H1 (cell line): ENCODE results near the gene TNFSF4. TPM values are rescaled to one million over a fixed set of nuclear protein-coding genes. Genes with fewer than 3 reads are reported as not detected.

Experiments used
- CTCF ChIA-PET: fragments of 300-600 bp; sonication (Branson Sonifier 250); formaldehyde crosslinking; loops from one replicate; lab custom pipeline; 2021; ENCODE audit not compliant: partially characterized antibody; lab: Charles Lee
- POLR2A ChIA-PET: fragments of 300-600 bp; sonication (Branson Sonifier 250); formaldehyde crosslinking; loops from one replicate; lab custom pipeline; 2021; ENCODE audit warnings: inconsistent platforms; ENCODE audit not compliant: partially characterized antibody; lab: Charles Lee
- DNase-seq, 2 experiments: peaks; one replicate each; pipeline versions ENCODE4 v3.0.0 to v3.0.0-alpha.2; 2010 to 2022; ENCODE audit warnings: low spot score in 2 of 2, low read depth in 1 of 2, mixed read lengths in 1 of 2
- FAIRE-seq: peaks from 2 replicates; lab custom pipeline; 2011; peaks lifted over from hg19 to GRCh38; lab: Jason Lieb, UNC
- H2AFZ ChIP-seq: 2 replicates; pipeline ENCODE4 v1.8.1; 2012; ENCODE audit warnings: low read length, inconsistent platforms
- H2AK5ac ChIP-seq: 2 replicates; pipeline ENCODE4 v1.6.1; 2013; ENCODE audit warnings: low read depth, low read length
- H2BK120ac ChIP-seq: replicated peaks from 2 replicates; pipeline ENCODE3; 2013; ENCODE audit warnings: low read depth, low read length, inconsistent platforms
- H2BK12ac ChIP-seq: 2 replicates; pipeline ENCODE4 v1.6.1; 2013; ENCODE audit warnings: low read depth, low read length
- H2BK15ac ChIP-seq: 2 replicates; pipeline ENCODE4 v1.6.1; 2013; ENCODE audit warnings: low read length
- H2BK20ac ChIP-seq: 2 replicates; pipeline ENCODE4 v1.6.1; 2013; ENCODE audit warnings: low read length
- H2BK5ac ChIP-seq: 2 replicates; pipeline ENCODE4 v1.6.1; 2013; ENCODE audit warnings: low read depth, low read length
- H3K14ac ChIP-seq: 2 replicates; pipeline ENCODE4 v1.6.1; 2013; ENCODE audit warnings: inconsistent platforms; ENCODE audit not compliant: insufficient read length
- H3K18ac ChIP-seq: 2 replicates; pipeline ENCODE4 v1.6.1; 2013; ENCODE audit warnings: low read length; ENCODE audit errors: extremely low read depth
- H3K23ac ChIP-seq: 2 replicates; pipeline ENCODE4 v1.6.1; 2013; ENCODE audit warnings: inconsistent platforms; ENCODE audit not compliant: insufficient read length
- H3K23me2 ChIP-seq: 2 replicates; pipeline ENCODE4 v1.6.1; 2013; ENCODE audit warnings: low read depth, low read length
- H3K27ac ChIP-seq: 2 replicates; pipeline ENCODE4 v1.6.1; 2011; ENCODE audit warnings: low read depth, low read length, inconsistent platforms
- H3K27me3 ChIP-seq, 4 experiments: replicated peaks in 1 of 4; 1 replicate in 1 of 4; 2 replicates in 3 of 4; pipeline versions ENCODE4 v1.6.1 to v1.8.1; 2011 to 2013; ENCODE audit warnings: low read length in 3 of 4, mild to moderate bottlenecking in 3 of 4, inconsistent platforms in 2 of 4, mixed read lengths in 2 of 4, moderate library complexity in 1 of 4; ENCODE audit not compliant: control insufficient read depth in 3 of 4, insufficient read depth in 3 of 4; ENCODE audit errors: extremely low read depth in 1 of 4
- H3K36me3 ChIP-seq, 4 experiments: 2 replicates each; pipeline versions ENCODE4 v1.6.1 to v1.8.1; 2011 to 2013; ENCODE audit warnings: mild to moderate bottlenecking in 4 of 4, low read length in 3 of 4, moderate library complexity in 2 of 4, control low read depth in 1 of 4, inconsistent platforms in 1 of 4; ENCODE audit not compliant: insufficient read depth in 4 of 4, control insufficient read depth in 2 of 4
- H3K4ac ChIP-seq: replicated peaks from 2 replicates; pipeline ENCODE3; 2013; ENCODE audit warnings: low read length, low read depth, mixed read lengths, inconsistent platforms; ENCODE audit not compliant: insufficient read length
- H3K4me1 ChIP-seq, 4 experiments: replicated peaks in 1 of 4; 1 replicate in 1 of 4; 2 replicates in 3 of 4; pipeline versions ENCODE4 v1.6.1 to v1.8.1; 2011 to 2013; ENCODE audit warnings: low read length in 3 of 4, inconsistent platforms in 2 of 4, mixed read lengths in 1 of 4; ENCODE audit not compliant: insufficient read depth in 4 of 4, control insufficient read depth in 3 of 4
- H3K4me2 ChIP-seq, 2 experiments: 2 replicates each; pipeline versions ENCODE4 v1.6.1 to v1.8.1; 2011 to 2013; ENCODE audit warnings: low read depth in 2 of 2, low read length in 2 of 2, control low read depth in 1 of 2, inconsistent platforms in 1 of 2, mild to moderate bottlenecking in 1 of 2; ENCODE audit not compliant: insufficient read depth in 1 of 2
- H3K4me3 ChIP-seq, 4 experiments: fragments of 200-600, 300-600 bp in 1 of 4; sonication (generic), shearing (Covaris generic), sonication (Bioruptor Twin) in 1 of 4; 2 replicates each; pipeline versions ENCODE4 v1.5.1 to v1.8.1; 2011 to 2016; ENCODE audit warnings: low read length in 4 of 4, low read depth in 3 of 4, control low read depth in 2 of 4, inconsistent platforms in 2 of 4, mild to moderate bottlenecking in 2 of 4, mixed read lengths in 1 of 4, moderate library complexity in 1 of 4; ENCODE audit not compliant: insufficient read depth in 2 of 4; ENCODE audit errors: extremely low read depth in 1 of 4
- H3K56ac ChIP-seq: replicated peaks from 2 replicates; pipeline ENCODE3; 2013; ENCODE audit warnings: low read depth, mild to moderate bottlenecking, mixed read lengths, low read length, inconsistent platforms; ENCODE audit not compliant: insufficient read length
- H3K79me1 ChIP-seq: 2 replicates; pipeline ENCODE4 v1.6.1; 2013; ENCODE audit warnings: low read depth, low read length, control low read depth
- H3K79me2 ChIP-seq, 2 experiments: 2 replicates each; pipeline versions ENCODE4 v1.6.1 to v1.8.1; 2012 to 2013; ENCODE audit warnings: low read length in 2 of 2, mild to moderate bottlenecking in 2 of 2, inconsistent platforms in 1 of 2; ENCODE audit not compliant: insufficient read depth in 2 of 2, control insufficient read depth in 1 of 2
- H3K9ac ChIP-seq, 4 experiments: replicated peaks in 1 of 4; 1 replicate in 1 of 4; 2 replicates in 3 of 4; pipeline versions ENCODE4 v1.6.1 to v1.8.1; 2011 to 2013; ENCODE audit warnings: low read depth in 3 of 4, low read length in 3 of 4, control low read depth in 2 of 4, mild to moderate bottlenecking in 2 of 4, moderate library complexity in 2 of 4, inconsistent platforms in 1 of 4; ENCODE audit errors: extremely low read depth in 1 of 4
- H3K9me3 ChIP-seq, 2 experiments: 2 replicates each; pipeline versions ENCODE4 v1.6.1 to v1.8.1; 2012 to 2013; ENCODE audit warnings: mild to moderate bottlenecking in 2 of 2, moderate library complexity in 2 of 2, control low read depth in 1 of 2, inconsistent platforms in 1 of 2, low read depth in 1 of 2, low read length in 1 of 2, mixed read lengths in 1 of 2; ENCODE audit not compliant: insufficient read depth in 2 of 2
- H4K20me1 ChIP-seq, 2 experiments: replicated peaks in 1 of 2; 2 replicates each; pipeline versions ENCODE3 to v1.8.1; 2011 to 2013; ENCODE audit warnings: inconsistent platforms in 2 of 2, low read length in 2 of 2, mild to moderate bottlenecking in 1 of 2; ENCODE audit not compliant: insufficient read depth in 2 of 2, control insufficient read depth in 1 of 2
- H4K5ac ChIP-seq: 2 replicates; pipeline ENCODE4 v1.6.1; 2013; ENCODE audit warnings: low read length, low read depth, mixed read lengths, inconsistent platforms; ENCODE audit not compliant: insufficient read length
- H4K8ac ChIP-seq: 2 replicates; pipeline ENCODE4 v1.8.0; 2013; ENCODE audit warnings: mild to moderate bottlenecking, moderate library complexity, low read length, inconsistent platforms; ENCODE audit not compliant: insufficient read depth; ENCODE audit errors: extremely low read depth
- H4K91ac ChIP-seq: replicated peaks from 2 replicates; pipeline ENCODE3; 2013; ENCODE audit warnings: low read length, mixed read lengths, inconsistent platforms; ENCODE audit not compliant: insufficient read length
- ASH2L ChIP-seq: fragments of 200-600, 300-600 bp; sonication (generic); IDR thresholded peaks from one replicate; pipeline ENCODE4 v1.7.1; 2017; ENCODE audit warnings: low read length
- BRCA1 ChIP-seq: IDR thresholded peaks from 2 replicates; pipeline ENCODE4 v1.6.1; 2012; ENCODE audit warnings: low read depth, low read length, improper control_type of control experiment
- CBX5 ChIP-seq: fragments of 300-800, 300-1000 bp; sonication (generic); IDR thresholded peaks from 2 replicates; pipeline ENCODE4 v1.7.1; 2016; ENCODE audit warnings: antibody characterized with exemption, low read length, low read depth
- GABPA ChIP-seq: IDR thresholded peaks from 2 replicates; pipeline ENCODE4 v1.6.1; 2011; ENCODE audit warnings: mild to moderate bottlenecking, low read length, moderate library complexity, borderline replicate concordance; ENCODE audit not compliant: insufficient read depth
- JUN ChIP-seq: IDR thresholded peaks from 2 replicates; pipeline ENCODE4 v1.6.1; 2011; ENCODE audit warnings: low read depth, mild to moderate bottlenecking, improper control_type of control experiment, low read length
- JUND ChIP-seq: IDR thresholded peaks from 2 replicates; pipeline ENCODE4 v1.6.1; 2011; ENCODE audit warnings: mild to moderate bottlenecking, improper control_type of control experiment, low read length
- KDM1A ChIP-seq: fragments of 200-600, 300-600 bp; sonication (generic); IDR thresholded peaks from 2 replicates; pipeline ENCODE4 v1.7.1; 2016; ENCODE audit warnings: mild to moderate bottlenecking, low read length, borderline replicate concordance
- RFX5 ChIP-seq: IDR thresholded peaks from 2 replicates; pipeline ENCODE4 v1.6.1; 2011; ENCODE audit warnings: low read depth, low read length, improper control_type of control experiment, borderline replicate concordance
- WGBS, 2 experiments: shearing (Covaris generic) in 1 of 2; methylation state at CpG; one replicate each; pipeline versions ENCODE4 v1.1.6 to v1.1.7; 2013 to 2015; ENCODE audit warnings: low lambda C conversion rate in 2 of 2, mixed read lengths in 2 of 2, inconsistent platforms in 1 of 2, low coverage in 1 of 2, missing lambda C conversion rate in 1 of 2; ENCODE audit not compliant: insufficient replicate concordance in 2 of 2, insufficient coverage in 1 of 2, insufficient read length in 1 of 2; ENCODE audit errors: extremely low coverage in 1 of 2, missing lambda C conversion rate in 1 of 2; 5-methylcytosine and 5-hydroxymethylcytosine counted together
- polyA plus RNA-seq, 7 experiments: library from polyadenylated mRNA; depleted of rRNA in 3 of 7; stranded (reverse) in 5 of 7; unstranded in 2 of 7; fragments of >200 nt in 5 of 7; fragments of 200-250 nt in 2 of 7; gene quantifications; 1 replicate in 5 of 7; 2 replicates in 1 of 7; 4 replicates in 1 of 7; pipeline versions ENCODE4 v1.2.1 to v1.2.3, GENCODE V29; 2011 to 2013; ENCODE audit warnings: missing spikeins in 2 of 7, mixed read lengths in 2 of 7
- total RNA-seq: library from RNA; stranded (reverse); fragmentation: NEBNext Ultra II Directional; extraction: Animal tissue kit (Norgen Biotek cat#: 25700); gene quantifications from 2 replicates; pipeline ENCODE4 v1.2.1, GENCODE V29; 2021

The TNFSF4 gene
- total and polyA plus RNA-seq, 2 of the 8 experiments (the other 6 are each of a cell fraction or from before 2014, with no cell fraction given): 0.54 to 0.63 TPM

DNA sequence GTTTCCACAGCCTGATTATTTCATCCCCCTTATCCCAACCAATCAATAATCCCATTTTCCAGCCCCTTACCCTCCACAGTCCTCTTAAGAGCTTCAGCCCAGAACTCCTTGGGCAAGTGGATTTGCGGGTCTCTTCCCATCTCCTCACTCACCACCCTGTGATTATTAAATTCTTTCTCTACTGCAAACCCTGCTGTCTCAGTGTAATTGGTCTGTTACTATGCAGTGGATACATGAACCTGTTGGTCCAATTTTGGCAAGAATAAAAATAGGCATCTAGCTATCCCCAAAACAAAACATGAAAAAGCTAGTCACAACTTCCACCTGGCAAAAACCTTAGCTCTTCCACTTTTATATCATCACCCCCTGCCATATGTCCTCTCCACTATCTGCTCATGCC is 36.2 kb upstream of the TNFSF4 start:
- Histone ChIP-seq H2BK5ac (no peak overlapping the region), H3K23me2 (no peaks in the 10 kb centered on the region)
- POLR2A ChIA-PET: no interaction called here
- TF ChIP-seq KDM1A (no peak), CBX5 (no peak), GABPA (no peak), RFX5 (no peak), ASH2L (no peak), JUN (no peak), BRCA1 (no peak), JUND (no peak)
- TF ChIP-seq, all 59 proteins: peak for 0
- H3K9ac ChIP-seq: no peak overlapping the region
- no peak overlapping the region for H3K18ac ChIP-seq
- H3K27me3 ChIP-seq: no peaks in the 10 kb centered on the region
- DNase-seq: no peak
- H3K56ac ChIP-seq: no peak overlapping the region
- no peaks in the 10 kb centered on the region for H3K79me2 ChIP-seq
- H3K4me2 ChIP-seq: no peak overlapping the region
- H2AFZ ChIP-seq: no peak overlapping the region
- FAIRE-seq: no peak
- no peak overlapping the region for H2BK20ac ChIP-seq
- WGBS, 2 experiments: 95% methylated on average over 1 of the region's 1 CpG; no CpG with 5 or more reads in 1 of the 2 experiments
- H4K91ac ChIP-seq: no peak overlapping the region
- no peak overlapping the region for H4K8ac ChIP-seq
- no peak overlapping the region for H3K4me3 ChIP-seq
- no peaks in the 10 kb centered on the region for H3K4me1 ChIP-seq
- no peak overlapping the region for H3K23ac ChIP-seq
- H3K9me3 ChIP-seq: no peaks in the 10 kb centered on the region
- no peaks in the 10 kb centered on the region for H4K20me1 ChIP-seq
- H2AK5ac ChIP-seq: no peak overlapping the region
- H2BK12ac ChIP-seq: no peak overlapping the region
- no peak overlapping the region for H3K14ac ChIP-seq
- H4K5ac ChIP-seq: no peak overlapping the region
- no peak overlapping the region for H3K27ac ChIP-seq
- no peak overlapping the region for H2BK120ac ChIP-seq
- no peak overlapping the region for H3K4ac ChIP-seq
- H2BK15ac ChIP-seq: no peak overlapping the region
- no peaks in the 10 kb centered on the region for H3K36me3 ChIP-seq
- CTCF ChIA-PET: interaction anchor here (0.8 kb wide), 1 partner anchor 12 kb away, joined by 3 read pairs; no protein-coding TSS in a partner anchor
- no peaks in the 10 kb centered on the region for H3K79me1 ChIP-seq
